SU-DHL-6 (cell line): ENCODE results near the gene P4HA1.

Experiments used
- CTCF ChIP-seq: fragments of 200-600 bp; sonication (generic); IDR thresholded peaks from one replicate; pipeline ENCODE4 v1.5.1; 2017; ENCODE audit warnings: antibody characterized with exemption, mild to moderate bottlenecking, low read length, moderate library complexity; ENCODE audit not compliant: insufficient read depth, poor library complexity, severe bottlenecking
- EZH2phosphoT487 ChIP-seq: fragments of 200-600 bp; sonication (generic), shearing (Covaris generic); conservative IDR thresholded peaks from 2 replicates; pipeline ENCODE4 v1.6.1; 2018; ENCODE audit warnings: mild to moderate bottlenecking, antibody characterized with exemption, low read length, moderate library complexity, mixed read lengths

- TF ChIP-seq CTCF (no peak), EZH2phosphoT487 (no peak)
Measured at GRCh38 chr10:73065441-73065840, 31.2 kb downstream of the P4HA1 start.
